ENCODE measurements around the gene CCL7.

- TF ChIP-seq, protein P1, sequence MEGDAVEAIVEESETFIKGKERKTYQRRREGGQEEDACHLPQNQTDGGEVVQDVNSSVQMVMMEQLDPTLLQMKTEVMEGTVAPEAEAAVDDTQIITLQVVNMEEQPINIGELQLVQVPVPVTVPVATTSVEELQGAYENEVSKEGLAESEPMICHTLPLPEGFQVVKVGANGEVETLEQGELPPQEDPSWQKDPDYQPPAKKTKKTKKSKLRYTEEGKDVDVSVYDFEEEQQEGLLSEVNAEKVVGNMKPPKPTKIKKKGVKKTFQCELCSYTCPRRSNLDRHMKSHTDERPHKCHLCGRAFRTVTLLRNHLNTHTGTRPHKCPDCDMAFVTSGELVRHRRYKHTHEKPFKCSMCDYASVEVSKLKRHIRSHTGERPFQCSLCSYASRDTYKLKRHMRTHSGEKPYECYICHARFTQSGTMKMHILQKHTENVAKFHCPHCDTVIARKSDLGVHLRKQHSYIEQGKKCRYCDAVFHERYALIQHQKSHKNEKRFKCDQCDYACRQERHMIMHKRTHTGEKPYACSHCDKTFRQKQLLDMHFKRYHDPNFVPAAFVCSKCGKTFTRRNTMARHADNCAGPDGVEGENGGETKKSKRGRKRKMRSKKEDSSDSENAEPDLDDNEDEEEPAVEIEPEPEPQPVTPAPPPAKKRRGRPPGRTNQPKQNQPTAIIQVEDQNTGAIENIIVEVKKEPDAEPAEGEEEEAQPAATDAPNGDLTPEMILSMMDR (IDR thresholded peaks at IDR 0.05), result no peak
- TF ChIP-seq POLR2AphosphoS5 (IDR thresholded peaks at IDR 0.05) (no peak), POLR2A (IDR thresholded peaks at IDR 0.05) (no peak)
Observed at GRCh38 chr17:34249061-34249460, 21.0 kb upstream of the CCL7 start.
